GM20000 (cell line): Measurements from ENCODE around the gene HDGFL2.

Experiments
- DNase-seq: peaks from one replicate; pipeline ENCODE4 v3.0.0; 2012; ENCODE audit warnings: low spot score
- TF ChIP-seq, protein P1 (sequence below): IDR thresholded peaks from 2 replicates; pipeline ENCODE4 v1.5.1; 2012; ENCODE audit warnings: mild to moderate bottlenecking, control low read depth; ENCODE audit errors: extremely low read depth, missing control alignments

The HDGFL2 gene

DNA sequence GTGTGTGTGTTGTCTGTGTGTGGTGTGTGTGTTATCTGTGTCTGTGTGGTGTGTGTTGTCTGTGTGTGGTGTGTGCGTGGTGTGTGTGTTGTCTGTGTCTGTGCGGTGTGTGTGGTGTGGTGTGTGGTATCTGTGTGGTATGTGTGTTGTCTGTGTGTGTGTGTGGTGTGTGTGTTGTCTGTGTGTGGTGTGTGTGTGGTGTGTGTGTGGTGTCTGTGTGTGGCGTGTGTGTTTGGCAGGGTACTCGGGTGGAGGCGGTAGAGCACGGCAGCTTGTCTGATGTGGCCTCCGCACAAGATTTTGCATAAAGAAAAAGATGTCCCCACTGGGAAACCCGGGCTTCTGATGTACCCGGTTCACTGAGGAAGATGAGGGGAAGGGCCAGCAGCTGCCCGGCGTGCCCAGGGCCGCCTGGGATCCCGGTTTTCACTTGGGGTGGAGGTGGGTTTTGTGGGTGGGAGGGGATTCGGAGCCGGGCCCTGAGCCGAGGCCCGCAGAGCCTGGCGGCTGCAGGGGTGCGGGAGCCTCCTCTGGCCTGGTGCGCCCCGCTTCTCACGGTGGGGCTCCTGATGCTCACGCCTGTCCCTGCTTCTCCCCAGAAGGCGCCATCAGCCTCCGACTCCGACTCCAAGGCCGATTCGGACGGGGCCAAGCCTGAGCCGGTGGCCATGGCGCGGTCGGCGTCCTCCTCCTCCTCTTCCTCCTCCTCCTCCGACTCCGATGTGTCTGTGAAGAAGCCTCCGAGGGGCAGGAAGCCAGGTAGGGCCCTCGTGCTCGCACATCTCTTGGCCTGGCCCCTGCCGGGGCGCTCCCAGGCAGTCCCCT lies 21.2 kb downstream of the HDGFL2 start:
- DNase-seq, result no peak
- TF ChIP-seq, protein P1, sequence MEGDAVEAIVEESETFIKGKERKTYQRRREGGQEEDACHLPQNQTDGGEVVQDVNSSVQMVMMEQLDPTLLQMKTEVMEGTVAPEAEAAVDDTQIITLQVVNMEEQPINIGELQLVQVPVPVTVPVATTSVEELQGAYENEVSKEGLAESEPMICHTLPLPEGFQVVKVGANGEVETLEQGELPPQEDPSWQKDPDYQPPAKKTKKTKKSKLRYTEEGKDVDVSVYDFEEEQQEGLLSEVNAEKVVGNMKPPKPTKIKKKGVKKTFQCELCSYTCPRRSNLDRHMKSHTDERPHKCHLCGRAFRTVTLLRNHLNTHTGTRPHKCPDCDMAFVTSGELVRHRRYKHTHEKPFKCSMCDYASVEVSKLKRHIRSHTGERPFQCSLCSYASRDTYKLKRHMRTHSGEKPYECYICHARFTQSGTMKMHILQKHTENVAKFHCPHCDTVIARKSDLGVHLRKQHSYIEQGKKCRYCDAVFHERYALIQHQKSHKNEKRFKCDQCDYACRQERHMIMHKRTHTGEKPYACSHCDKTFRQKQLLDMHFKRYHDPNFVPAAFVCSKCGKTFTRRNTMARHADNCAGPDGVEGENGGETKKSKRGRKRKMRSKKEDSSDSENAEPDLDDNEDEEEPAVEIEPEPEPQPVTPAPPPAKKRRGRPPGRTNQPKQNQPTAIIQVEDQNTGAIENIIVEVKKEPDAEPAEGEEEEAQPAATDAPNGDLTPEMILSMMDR, result no peak

DNA sequence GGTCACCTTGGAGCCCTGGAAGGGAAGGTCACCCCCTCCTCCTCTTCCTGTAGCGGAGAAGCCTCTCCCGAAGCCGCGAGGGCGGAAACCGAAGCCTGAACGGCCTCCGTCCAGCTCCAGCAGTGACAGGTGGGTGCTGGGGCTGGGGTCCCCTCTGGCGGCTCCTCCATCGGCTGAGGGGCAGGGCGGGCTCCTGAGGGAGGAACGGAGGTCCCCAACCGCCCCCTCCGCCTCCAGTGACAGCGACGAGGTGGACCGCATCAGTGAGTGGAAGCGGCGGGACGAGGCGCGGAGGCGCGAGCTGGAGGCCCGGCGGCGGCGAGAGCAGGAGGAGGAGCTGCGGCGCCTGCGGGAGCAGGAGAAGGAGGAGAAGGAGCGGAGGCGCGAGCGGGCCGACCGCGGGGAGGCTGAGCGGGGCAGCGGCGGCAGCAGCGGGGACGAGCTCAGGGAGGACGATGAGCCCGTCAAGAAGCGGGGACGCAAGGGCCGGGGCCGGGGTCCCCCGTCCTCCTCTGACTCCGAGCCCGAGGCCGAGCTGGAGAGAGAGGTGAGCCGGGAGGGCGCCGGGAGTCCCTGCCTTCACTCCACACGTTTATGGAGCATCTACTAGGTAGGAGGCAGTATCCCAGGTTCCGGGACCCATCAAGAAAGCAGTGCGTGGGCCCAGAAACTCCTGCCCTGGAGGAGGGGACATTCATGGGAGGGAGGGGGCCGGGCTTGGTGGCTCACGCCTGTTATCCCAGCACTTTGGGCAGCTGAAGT lies 22.0 kb downstream of the HDGFL2 start:
- TF ChIP-seq, protein P1, result no peak
- DNase-seq, result no peak

DNA sequence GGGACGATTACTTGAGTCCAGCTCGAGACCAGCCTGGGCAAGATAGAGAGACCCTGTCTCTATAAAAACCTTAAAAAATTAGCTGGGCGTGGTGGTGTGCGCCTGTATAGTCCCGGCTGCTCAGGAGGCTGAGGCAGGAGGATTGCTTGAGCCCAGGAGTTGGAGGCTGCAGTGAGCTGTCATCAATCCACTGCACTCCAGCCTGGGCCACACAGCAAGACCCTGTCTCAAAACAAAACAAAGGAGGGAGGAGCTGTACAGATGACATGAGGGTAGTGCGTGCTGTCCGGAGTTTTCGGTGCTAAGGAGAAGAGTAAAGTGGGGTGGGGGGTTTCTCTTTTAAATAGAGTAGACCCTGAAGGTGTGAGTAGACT lies 22.6 kb downstream of the HDGFL2 start:
- no peak for DNase-seq
- TF ChIP-seq, protein P1, result no peak

DNA sequence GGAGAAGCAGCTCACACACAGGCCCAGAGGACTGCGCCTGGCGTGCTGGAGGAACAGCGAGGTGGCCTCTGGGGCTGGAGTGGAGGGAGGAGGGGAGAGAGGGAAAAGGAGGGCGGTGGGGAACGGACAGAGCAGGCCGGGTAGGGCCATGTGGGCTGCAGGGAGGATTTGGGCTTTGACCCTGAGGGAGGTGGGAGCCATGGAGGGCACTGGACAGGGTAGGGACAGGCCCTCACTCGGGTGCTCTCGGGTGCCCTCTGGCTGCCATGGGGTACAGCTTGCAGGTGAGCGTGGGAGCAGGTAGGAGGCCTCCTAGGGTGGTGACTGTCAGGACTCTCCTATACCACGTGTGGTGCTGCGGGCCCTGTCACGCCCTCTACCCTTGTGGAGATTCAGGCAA lies 23.4 kb downstream of the HDGFL2 start:
- DNase-seq, result no peak
- TF ChIP-seq, protein P1, result no peak

DNA sequence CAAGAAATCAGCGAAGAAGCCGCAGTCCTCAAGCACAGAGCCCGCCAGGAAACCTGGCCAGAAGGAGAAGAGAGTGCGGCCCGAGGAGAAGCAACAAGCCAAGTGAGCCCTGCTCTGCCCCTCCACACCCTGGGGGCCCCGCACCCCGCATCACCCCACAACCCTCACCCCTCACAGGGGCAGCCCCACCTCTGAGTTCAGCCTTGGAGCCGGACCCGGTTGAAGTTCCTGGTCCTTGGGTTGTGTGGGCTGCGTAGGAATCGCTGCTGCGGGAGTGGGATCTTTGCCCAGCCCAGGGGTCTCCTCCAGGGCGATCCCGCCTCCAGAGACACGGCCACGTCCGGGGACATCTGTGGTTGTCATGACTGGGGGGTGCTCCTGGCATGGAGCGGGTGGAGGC lies 24.2 kb downstream of the HDGFL2 start:
- TF ChIP-seq, protein P1, result no peak
- DNase-seq, result no peak

DNA sequence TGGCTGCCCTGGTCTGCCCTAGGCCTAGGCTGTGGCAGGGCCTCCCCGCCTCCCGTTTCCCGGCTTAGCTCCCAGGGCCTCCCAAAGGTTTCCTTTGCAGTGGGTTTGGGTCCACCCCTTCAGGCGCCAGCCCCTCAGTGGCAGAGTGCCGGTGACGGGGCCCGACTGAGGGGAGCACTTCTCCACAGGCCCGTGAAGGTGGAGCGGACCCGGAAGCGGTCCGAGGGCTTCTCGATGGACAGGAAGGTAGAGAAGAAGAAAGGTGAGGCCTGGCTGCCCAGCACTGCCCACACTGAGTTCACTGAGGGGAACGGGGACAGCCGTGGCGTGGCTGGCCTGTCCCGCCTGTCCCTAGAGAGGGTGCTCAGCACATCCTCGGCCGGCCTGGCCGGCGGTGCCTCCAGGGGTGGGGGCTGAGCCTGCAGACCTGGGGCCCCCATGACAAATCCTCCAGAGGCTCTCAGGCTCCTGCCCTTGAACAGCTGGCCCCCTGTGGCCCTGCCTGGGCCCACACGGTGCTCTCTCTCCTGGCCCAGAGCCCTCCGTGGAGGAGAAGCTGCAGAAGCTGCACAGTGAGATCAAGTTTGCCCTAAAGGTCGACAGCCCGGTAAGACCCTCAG lies 25.8 kb downstream of the HDGFL2 start:
- no peak for DNase-seq
- TF ChIP-seq, protein P1, result no peak

DNA sequence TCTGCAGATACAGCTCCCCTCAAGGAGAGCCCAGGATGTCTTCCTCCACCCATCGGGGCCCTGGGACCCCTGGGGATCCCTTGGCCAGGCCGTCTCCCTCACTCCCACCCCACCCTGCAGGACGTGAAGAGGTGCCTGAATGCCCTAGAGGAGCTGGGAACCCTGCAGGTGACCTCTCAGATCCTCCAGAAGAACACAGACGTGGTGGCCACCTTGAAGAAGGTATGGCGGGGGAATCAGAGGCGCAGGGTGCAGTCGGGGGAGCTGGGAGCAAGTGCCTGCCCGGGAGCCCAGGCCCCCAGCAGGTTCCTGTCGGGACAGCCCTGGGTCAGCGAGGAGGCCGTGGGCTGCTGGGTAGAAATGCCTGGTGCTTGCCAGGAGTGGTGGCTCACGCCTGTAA lies 26.6 kb downstream of the HDGFL2 start:
- DNase-seq, result no peak

More for the DNA sequence above, 26.6 kb downstream of the HDGFL2 start:
- TF ChIP-seq, protein P1, result no peak
